SW480 (cell line): ENCODE measurements around the gene GPC5.

Experiments
- DNase-seq: peaks from one replicate; pipeline ENCODE4 v3.0.0-alpha.2; 2016; ENCODE audit warnings: low spot score

Gene GPC5

GRCh38 chr13:91537376-91537775 is 139.0 kb downstream of the GPC5 start:
- DNase-seq: no peak

- DNase-seq: peak; percentile 30
Observed at GRCh38 chr13:91539286-91540157, 141.1 kb downstream of the GPC5 start.

GRCh38 chr13:91540158-91540736 is 141.8 kb downstream of the GPC5 start:
- no peak for DNase-seq

- DNase-seq: no peak
Observed at GRCh38 chr13:91544723-91545122, 146.3 kb downstream of the GPC5 start.

GRCh38 chr13:91546900-91547299 is 148.5 kb downstream of the GPC5 start:
- no peak for DNase-seq

- DNase-seq: no peak
Observed at GRCh38 chr13:91553584-91553983, 155.2 kb downstream of the GPC5 start.

- no peak for DNase-seq
Observed at GRCh38 chr13:91554101-91554500, 155.7 kb downstream of the GPC5 start.

- no peak for DNase-seq
Observed at GRCh38 chr13:91557328-91558090, 159.1 kb downstream of the GPC5 start.

GRCh38 chr13:91563799-91564198 is 165.4 kb downstream of the GPC5 start:
- DNase-seq: no peak

- DNase-seq: no peak
Observed at GRCh38 chr13:91564396-91564795, 166.0 kb downstream of the GPC5 start.

GRCh38 chr13:91565296-91565695 is 166.9 kb downstream of the GPC5 start:
- DNase-seq: no peak

- DNase-seq: no peak
Observed at GRCh38 chr13:91567485-91568207, 169.2 kb downstream of the GPC5 start.

- DNase-seq: no peak
Observed at GRCh38 chr13:91571681-91572080, 173.3 kb downstream of the GPC5 start.

GRCh38 chr13:91572439-91572838 is 174.0 kb downstream of the GPC5 start:
- DNase-seq: no peak

GRCh38 chr13:91572944-91573598 is 174.7 kb downstream of the GPC5 start:
- no peak for DNase-seq

GRCh38 chr13:91574766-91575165 is 176.3 kb downstream of the GPC5 start:
- DNase-seq: no peak

GRCh38 chr13:91576590-91576989 is 178.2 kb downstream of the GPC5 start:
- DNase-seq: no peak

GRCh38 chr13:91579320-91579719 is 180.9 kb downstream of the GPC5 start:
- DNase-seq: no peak

- DNase-seq: no peak
Observed at GRCh38 chr13:91580749-91581148, 182.3 kb downstream of the GPC5 start.

- no peak for DNase-seq
Observed at GRCh38 chr13:91586609-91587008, 188.2 kb downstream of the GPC5 start.

- no peak for DNase-seq
Observed at GRCh38 chr13:91588541-91588940, 190.1 kb downstream of the GPC5 start.
